Endothelial cell of umbilical vein (primary cell): ENCODE results near the gene DGKH. TPM values are rescaled to one million over a fixed set of nuclear protein-coding genes. Genes with fewer than 3 reads are reported as not detected.

ENCODE experiments used
- BruUV-seq: library from RNA; stranded (reverse); fragments of 400-500 nt; replicated peaks from 2 replicates; lab custom pipeline; 2021; lab: Mats Ljungman, UMichigan
- CTCF ChIA-PET: fragments of 300-600, 350-600 bp; sonication (Branson Sonifier 250); formaldehyde crosslinking; loops from one replicate; lab custom pipeline; 2021; ENCODE audit warnings: antibody characterized with exemption, inconsistent platforms; lab: Charles Lee
- POLR2A ChIA-PET: fragments of 300-600, 350-600 bp; sonication (Branson Sonifier 250); formaldehyde crosslinking; loops from one replicate; lab custom pipeline; 2021; ENCODE audit warnings: antibody characterized with exemption, inconsistent platforms; lab: Charles Lee
- DNase-seq: peaks from one replicate; pipeline ENCODE4 v3.0.0-alpha.2; 2011; ENCODE audit warnings: low read depth, low spot score
- FAIRE-seq: peaks from 2 replicates; lab custom pipeline; 2011; peaks lifted over from hg19 to GRCh38; lab: Jason Lieb, UNC
- H2AFZ ChIP-seq: 2 replicates; pipeline ENCODE4 v1.6.0; 2012; ENCODE audit warnings: low read depth, low read length, control low read depth, inconsistent platforms
- H3K27ac ChIP-seq: 2 replicates; pipeline ENCODE4 v1.5.1; 2011; ENCODE audit warnings: low read depth, mild to moderate bottlenecking, control low read depth, low read length, moderate library complexity; ENCODE audit not compliant: insufficient read depth
- H3K27me3 ChIP-seq, 2 experiments: 2 replicates each; pipeline versions ENCODE4 v1.6.0 to v1.6.1; 2011; ENCODE audit warnings: low read length in 2 of 2, mixed read lengths in 1 of 2; ENCODE audit not compliant: control insufficient read depth in 2 of 2, insufficient read depth in 2 of 2
- H3K36me3 ChIP-seq, 2 experiments: 2 replicates in 1 of 2; 3 replicates in 1 of 2; pipeline ENCODE4 v1.5.1; 2011; ENCODE audit warnings: low read length in 2 of 2, mild to moderate bottlenecking in 1 of 2, moderate library complexity in 1 of 2; ENCODE audit not compliant: control insufficient read depth in 2 of 2, insufficient read depth in 2 of 2; ENCODE audit errors: extremely low read depth in 1 of 2
- H3K4me1 ChIP-seq: 3 replicates; pipeline ENCODE4 v1.5.1; 2011; ENCODE audit warnings: mild to moderate bottlenecking, low read length; ENCODE audit not compliant: control insufficient read depth, insufficient read depth; ENCODE audit errors: extremely low read depth
- H3K4me2 ChIP-seq: 2 replicates; pipeline ENCODE4 v1.6.1; 2011; ENCODE audit warnings: low read length, control low read depth, mixed read lengths; ENCODE audit not compliant: insufficient read depth
- H3K4me3 ChIP-seq, 3 experiments: fragments of 200-600 bp in 1 of 3; sonication (generic), shearing (Covaris generic) in 1 of 3; replicated peaks in 1 of 3; 2 replicates each; pipeline ENCODE4 v1.5.1; 2011 to 2016; ENCODE audit warnings: control low read depth in 3 of 3, low read length in 3 of 3, mild to moderate bottlenecking in 2 of 3, inconsistent platforms in 1 of 3, low read depth in 1 of 3, moderate library complexity in 1 of 3; ENCODE audit not compliant: insufficient read depth in 1 of 3
- H3K79me2 ChIP-seq: 2 replicates; pipeline ENCODE4 v1.6.0; 2012; ENCODE audit warnings: low read length, inconsistent platforms; ENCODE audit not compliant: control insufficient read depth, insufficient read depth
- H3K9ac ChIP-seq: replicated peaks from 2 replicates; pipeline ENCODE3; 2011; ENCODE audit warnings: low read length, control low read depth; ENCODE audit not compliant: insufficient read depth; ENCODE audit errors: extremely low read depth
- H3K9me1 ChIP-seq: replicated peaks from 3 replicates; pipeline ENCODE4 v1.6.0; 2011; ENCODE audit warnings: mild to moderate bottlenecking, low read length; ENCODE audit not compliant: control insufficient read depth, insufficient read depth; ENCODE audit errors: extremely low read depth
- H3K9me3 ChIP-seq: replicated peaks from 2 replicates; pipeline ENCODE4 v1.5.1; 2012; ENCODE audit warnings: low read length, inconsistent platforms; ENCODE audit not compliant: control insufficient read depth, insufficient read depth
- H4K20me1 ChIP-seq: replicated peaks from 2 replicates; pipeline ENCODE3; 2011; ENCODE audit warnings: mild to moderate bottlenecking, low read length; ENCODE audit not compliant: control insufficient read depth, insufficient read depth; ENCODE audit errors: extremely low read depth
- CTCF ChIP-seq, 2 donors: IDR thresholded peaks; 1 replicate in 1 of 2; 2 replicates in 1 of 2; pipeline ENCODE4 v1.5.1; 2011; ENCODE audit warnings: low read length in 2 of 2, mild to moderate bottlenecking in 2 of 2, moderate library complexity in 2 of 2, control low read depth in 1 of 2, inconsistent platforms in 1 of 2, low read depth in 1 of 2; ENCODE audit not compliant: insufficient read depth in 1 of 2; ENCODE audit errors: extremely low read depth in 1 of 2
- EZH2 ChIP-seq: IDR thresholded peaks from 2 replicates; pipeline ENCODE4 v1.6.1; 2012; ENCODE audit warnings: borderline replicate concordance, low read depth, mild to moderate bottlenecking, moderate library complexity, low read length, inconsistent platforms; ENCODE audit not compliant: severe bottlenecking
- FOS ChIP-seq: IDR thresholded peaks from 2 replicates; pipeline ENCODE4 v1.6.1; 2011; ENCODE audit warnings: mild to moderate bottlenecking, low read length, moderate library complexity, borderline replicate concordance; ENCODE audit not compliant: insufficient read depth
- GATA2 ChIP-seq: IDR thresholded peaks from 2 replicates; pipeline ENCODE4 v1.7.0; 2011; ENCODE audit warnings: low read depth, mild to moderate bottlenecking, moderate library complexity, mixed read lengths, low read length; ENCODE audit not compliant: insufficient read length, insufficient read depth
- JUN ChIP-seq: IDR thresholded peaks from 2 replicates; pipeline ENCODE4 v1.6.1; 2011; ENCODE audit warnings: borderline replicate concordance, low read depth; ENCODE audit not compliant: insufficient read length, insufficient read depth
- MAX ChIP-seq: IDR thresholded peaks from 2 replicates; pipeline ENCODE4 v1.6.1; 2011; ENCODE audit not compliant: insufficient read depth, insufficient read length
- MYC ChIP-seq: IDR thresholded peaks from one replicate; pipeline ENCODE4 v1.6.1; 2011; ENCODE audit warnings: mild to moderate bottlenecking, low read depth, low read length
- POLR2A ChIP-seq: IDR thresholded peaks from 2 replicates; pipeline ENCODE4 v1.6.1; 2012; ENCODE audit warnings: low read depth, mild to moderate bottlenecking, control low read depth, low read length
- POLR2AphosphoS5 ChIP-seq: IDR thresholded peaks from 2 replicates; pipeline ENCODE4 v1.6.1; 2012; ENCODE audit warnings: low read depth, mild to moderate bottlenecking, control low read depth, low read length, moderate library complexity; ENCODE audit not compliant: insufficient read depth
- dilution Hi-C: fragments of 300-500 bp; cut with MboI; formaldehyde crosslinking; loops from one replicate; pipeline ENCODE4 v1.15.0; 2019; ENCODE audit warnings: low sequenced_read_pairs; ENCODE audit not compliant: extremely low pct_ligation_motif_present
- intact Hi-C: fragments of 100-400 bp; cut with micrococcal nuclease; formaldehyde crosslinking; loops from one replicate; pipeline ENCODE4 v1.10.0; 2022
- polyA plus RNA-seq, 4 experiments: library from polyadenylated mRNA; depleted of rRNA in 3 of 4; stranded (reverse) in 3 of 4; unstranded in 1 of 4; fragments of >200 nt; gene quantifications; 2 replicates each; pipeline versions ENCODE4 v1.2.1 to v1.2.3, GENCODE V29; 2011 to 2012; ENCODE audit warnings: missing spikeins in 1 of 4
- total RNA-seq: library from RNA; stranded (reverse); gene quantifications from 2 replicates; pipeline ENCODE4 v1.2.3, GENCODE V29; 2021

DGKH gene
- total and polyA plus RNA-seq, 2 donors (not counting 3 experiments of a cell fraction or from before 2014, with no cell fraction given), result 4.1 to 30.1 TPM

- H3K27ac ChIP-seq, result no peak overlapping the region
- FAIRE-seq (no peak), DNase-seq (no peak)
- CTCF ChIA-PET, result no interaction called here
- H3K9me1 ChIP-seq, result no peaks in the 10 kb centered on the region
- intact Hi-C loops (no loop called here), dilution Hi-C loops (no loop called here)
- TF ChIP-seq MYC, result no peak
- no peak for TF ChIP-seq FOS
- TF ChIP-seq JUN, result no peak
- no peak for TF ChIP-seq POLR2AphosphoS5
- TF ChIP-seq EZH2, result no peak
- TF ChIP-seq CTCF (IDR thresholded peaks at IDR 0.05; ENCODE audit: extremely low read depth in 1 of 2, insufficient read depth in 1 of 2, low read depth in 1 of 2, low read length in 2 of 2), result no peak
- TF ChIP-seq MAX, result no peak
- no peak for TF ChIP-seq GATA2
- no peak for TF ChIP-seq POLR2A
- BruUV-seq, result no TSS peak
- no peak overlapping the region for H3K4me3 ChIP-seq
- POLR2A ChIA-PET, result no interaction called here
- no peak overlapping the region for H2AFZ ChIP-seq
- H3K9me3 ChIP-seq, result no peaks in the 10 kb centered on the region
- peaks cover 6% of the 10 kb centered on the region for H3K79me2 ChIP-seq
- H3K4me1 ChIP-seq, result no peaks in the 10 kb centered on the region
- H4K20me1 ChIP-seq, result no peaks in the 10 kb centered on the region
- no peak overlapping the region for H3K4me2 ChIP-seq
- no peaks in the 10 kb centered on the region for H3K36me3 ChIP-seq
- no peaks in the 10 kb centered on the region for H3K27me3 ChIP-seq
- no peak overlapping the region for H3K9ac ChIP-seq
Observed at GRCh38 chr13:42086582-42086981, 38.1 kb downstream of the DGKH start.
